ENCODE measurements around the gene CRMP1. TPM values are rescaled to one million over a fixed set of nuclear protein-coding genes. Genes with fewer than 3 reads are reported as not detected.
A peak's percentile ranks its signal among the peaks of the same experiment; 100 is the strongest.

The CRMP1 gene
- total and polyA plus RNA-seq, 9 of the 15 experiments (the other 6 are each of a cell fraction or from before 2014, with no cell fraction given), result 0.03 to 0.04 TPM; not detected in 7

GRCh38 chr4:5881340-5881739 is 11.5 kb downstream of the CRMP1 start:
- BruUV-seq (replicated peaks), result no TSS peak
- Histone ChIP-seq H3K79me2 (ENCODE audit: control insufficient read depth, insufficient read depth, low read length) (no peaks in the 10 kb centered on the region), H3K27me3 (ENCODE audit: control insufficient read depth in 2 of 2, insufficient read depth in 2 of 2, low read length in 2 of 2) (peaks cover 0 to 3% of the 10 kb centered on the region in 2 experiments; a peak in 2 of 5 replicates), H3K9me1 (ENCODE audit: control insufficient read depth, insufficient read depth, low read length) (no peaks in the 10 kb centered on the region), H3K4me2 (ENCODE audit: insufficient read depth, low read length) (no peak overlapping the region), H3K36me3 (ENCODE audit: control insufficient read depth, insufficient read depth, low read length) (no peaks in the 10 kb centered on the region), H4K20me1 (replicated peaks; ENCODE audit: control insufficient read depth, insufficient read depth, low read length) (no peaks in the 10 kb centered on the region; the same call in 1 of the 2 replicates), H3K4me3 (no peak overlapping the region), H3K9me3 (replicated peaks; ENCODE audit: control insufficient read depth, insufficient read depth, low read depth, low read length) (no peaks in the 10 kb centered on the region), H3K27ac (ENCODE audit: extremely low read depth, low read depth, low read length) (no peak overlapping the region), H2AFZ (ENCODE audit: low read depth, low read length) (no peak overlapping the region), H3K9ac (ENCODE audit: insufficient read depth in 1 of 2, low read depth in 2 of 2, low read length in 2 of 2) (no peak overlapping the region), H3K4me1 (replicated peaks in 1 of 2; ENCODE audit: control insufficient read depth in 2 of 2, insufficient read depth in 2 of 2, low read length in 2 of 2) (no peaks in the 10 kb centered on the region)
- WGBS (ENCODE audit: insufficient coverage, low coverage, missing lambda C conversion rate), result 0% methylated on average over 4 of the region's 4 CpGs
- POLR2A ChIA-PET, result interaction anchor here (0.6 to 0.7 kb wide), 2 partner anchors 8 to 102 kb away, joined by 3 read pairs; no protein-coding TSS in a partner anchor
- TF ChIP-seq REST (IDR thresholded peaks at IDR 0.05; ENCODE audit: borderline replicate concordance), result peak; percentile 91
- peak; percentile 80; the same call in 1 of the 2 replicates for TF ChIP-seq REST (CRISPR knock-in tag; IDR thresholded peaks at IDR 0.05; ENCODE audit: low read depth)
- no peak for TF ChIP-seq SNAPC5 (CRISPR knock-in tag; IDR thresholded peaks at IDR 0.05)
- peak; percentile 54; the same call in 1 of the 2 replicates for TF ChIP-seq EHMT2 (IDR thresholded peaks at IDR 0.05)
- FAIRE-seq, result no peak
- CTCF ChIA-PET (ENCODE audit: low intra/inter-chr PET ratio), result no interaction called here
- in situ Hi-C loops (cut with MboI) (no loop called here), intact Hi-C loops (cut with micrococcal nuclease) (no loop called here)
- DNase-seq (ENCODE audit: extremely low read depth in 1 of 4, low spot score in 3 of 4), result no peak
- no peak for ATAC-seq
